ELF-1 (cell line): Measurements from ENCODE around the gene FRS2.

ENCODE experiments used
- DNase-seq: peaks from one replicate; pipeline ENCODE4 v3.0.0-alpha.2; 2016; ENCODE audit warnings: low read depth, low spot score

Gene FRS2

DNA sequence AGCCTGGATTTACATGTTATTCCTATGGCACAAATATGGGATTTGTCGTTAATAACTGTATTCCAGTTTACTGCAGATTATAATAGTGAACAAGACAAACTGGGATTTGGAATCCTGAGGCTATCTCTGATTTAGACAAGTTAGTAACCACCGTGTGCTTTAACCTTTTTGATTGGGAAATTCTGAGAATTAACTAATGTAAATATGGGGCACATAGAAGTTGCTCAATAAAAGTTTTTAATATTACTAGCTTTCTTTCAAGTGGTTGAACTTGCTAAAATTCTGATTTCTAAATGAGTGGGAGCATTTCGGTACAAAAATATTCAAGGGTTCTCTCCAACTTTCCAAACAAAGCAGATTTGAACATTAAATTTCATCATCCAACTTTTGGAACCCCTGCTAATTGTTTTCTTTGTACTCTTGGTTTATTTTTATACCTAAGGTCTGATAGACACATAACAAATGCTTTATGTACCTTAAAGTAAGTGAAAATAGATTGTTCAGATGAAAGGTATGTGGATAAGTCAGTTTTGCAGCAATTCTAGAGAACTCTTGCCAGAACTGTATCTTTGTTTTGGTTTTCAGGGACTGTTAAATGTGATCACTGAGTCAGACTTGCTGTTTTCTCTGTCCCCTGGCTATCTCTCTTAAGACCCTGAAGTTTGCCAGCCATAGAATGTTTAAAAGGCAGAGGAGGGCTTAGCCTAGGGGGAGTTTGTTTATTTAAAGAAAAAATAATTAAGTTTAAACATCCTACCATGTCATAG lies 57.5 kb downstream of the FRS2 start:
- peak; percentile 13 for DNase-seq

DNA sequence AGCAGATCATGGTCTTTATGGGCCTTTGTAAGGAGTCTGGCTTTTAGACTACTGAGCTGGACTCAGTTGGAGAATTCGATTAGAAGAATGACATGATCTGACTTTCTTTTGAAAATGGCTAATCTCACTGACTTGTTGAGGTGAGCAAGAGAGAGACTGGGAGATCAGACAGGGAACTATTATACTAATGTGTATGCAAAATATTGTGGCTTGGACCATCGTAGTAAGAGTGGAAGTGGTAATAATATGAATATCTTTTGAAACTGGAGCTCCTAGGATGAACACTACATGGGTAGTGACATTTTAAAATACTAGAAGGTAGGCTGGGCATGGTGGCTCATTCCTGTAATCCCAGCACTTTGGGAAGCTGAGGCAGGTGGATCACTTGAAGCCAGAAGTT lies 58.8 kb downstream of the FRS2 start:
- no peak for DNase-seq

DNA sequence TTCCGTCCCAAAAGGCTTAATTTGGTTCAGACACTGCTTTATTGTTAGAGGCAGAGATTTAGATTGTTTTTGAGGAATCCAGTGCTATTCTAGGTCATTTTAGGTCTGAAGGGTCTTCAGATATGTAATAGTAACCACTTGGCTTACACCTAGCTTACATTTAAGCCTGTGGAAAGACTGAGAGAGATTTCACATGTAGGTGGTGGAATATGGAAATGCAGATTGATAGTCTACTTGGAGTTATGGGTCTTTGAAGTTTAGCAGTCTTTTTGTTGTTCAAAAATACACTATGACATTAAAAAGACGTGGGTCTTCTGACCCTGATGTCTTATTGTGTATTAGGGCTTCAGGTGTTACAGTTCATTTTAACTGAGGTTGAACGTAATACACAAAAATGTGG lies 63.7 kb downstream of the FRS2 start:
- no peak for DNase-seq

DNA sequence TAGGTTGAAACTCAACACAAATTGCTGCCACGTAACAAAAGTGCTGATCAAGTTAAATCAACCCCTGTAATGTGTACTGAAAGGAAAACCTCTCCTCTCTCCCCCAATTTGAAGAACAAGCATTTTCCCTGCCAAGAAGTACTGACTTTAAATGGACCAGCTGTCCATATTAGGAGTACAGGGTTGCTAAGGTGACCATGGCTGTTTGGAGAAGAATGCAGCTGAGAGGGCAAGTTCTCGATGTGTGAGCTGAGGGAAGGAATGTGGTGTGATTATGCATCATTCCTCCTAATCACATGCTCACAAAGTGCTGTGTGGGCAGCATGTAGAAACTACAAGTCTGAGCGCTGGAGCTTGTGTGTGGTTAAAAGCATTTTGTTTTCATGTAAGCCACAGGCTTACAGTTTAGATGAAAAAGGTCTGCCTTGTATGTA lies 64.2 kb downstream of the FRS2 start:
- peak; percentile 88 for DNase-seq

DNA sequence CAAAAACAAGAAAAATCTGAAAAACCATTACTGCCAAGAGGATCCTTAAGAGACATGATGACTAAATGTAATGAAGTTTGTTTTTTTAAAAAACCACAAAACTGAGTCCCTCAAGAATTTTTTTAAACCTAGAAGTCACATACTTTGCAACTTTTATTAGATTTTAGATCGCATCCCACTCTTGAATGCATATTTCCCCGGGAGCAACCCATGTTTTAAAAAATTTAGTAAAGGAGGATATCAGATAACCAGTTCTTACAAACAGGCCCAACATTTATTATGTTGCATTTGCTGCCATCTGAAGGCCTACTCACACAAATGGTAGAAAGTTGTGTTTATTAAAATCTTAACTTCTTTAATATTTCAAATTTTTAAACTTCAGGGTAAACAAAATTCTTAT lies 70.8 kb downstream of the FRS2 start:
- DNase-seq: no peak

DNA sequence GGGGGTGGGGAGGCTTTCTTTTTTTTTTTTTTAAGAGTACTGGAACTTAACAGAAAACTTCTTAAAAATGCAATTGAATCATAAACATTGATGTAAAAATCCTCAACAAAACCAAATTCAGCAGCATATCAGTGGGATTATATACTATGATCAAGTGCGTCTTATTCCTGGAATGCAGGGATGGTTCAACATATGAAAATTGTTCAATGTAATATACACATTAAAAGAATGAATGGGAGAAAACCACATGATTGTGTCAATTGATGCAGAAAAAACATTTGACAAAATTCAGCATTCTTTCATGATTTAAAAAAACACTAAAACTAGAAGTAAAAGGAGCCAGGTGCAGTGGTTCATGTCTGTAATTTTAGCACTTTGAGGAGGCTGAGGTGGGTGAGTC lies 73.9 kb downstream of the FRS2 start:
- no peak for DNase-seq

DNA sequence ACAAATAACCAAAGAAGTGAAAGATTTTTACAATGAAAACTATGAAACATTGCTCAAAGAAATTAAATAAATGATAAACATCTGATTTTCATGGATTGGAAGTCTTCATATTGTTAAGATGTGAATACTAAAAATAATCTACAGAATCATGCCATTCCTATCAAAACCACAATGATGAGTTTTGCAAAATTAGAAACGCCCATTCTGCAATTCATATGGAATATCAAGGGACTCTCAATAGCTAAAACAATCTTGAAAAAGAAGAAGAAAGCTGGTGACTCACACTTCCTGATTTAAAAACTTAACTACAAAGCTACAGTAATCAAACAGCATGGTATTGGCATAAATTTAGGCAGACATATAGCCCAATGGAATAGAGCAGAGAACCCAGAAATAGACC lies 74.9 kb downstream of the FRS2 start:
- no peak for DNase-seq

DNA sequence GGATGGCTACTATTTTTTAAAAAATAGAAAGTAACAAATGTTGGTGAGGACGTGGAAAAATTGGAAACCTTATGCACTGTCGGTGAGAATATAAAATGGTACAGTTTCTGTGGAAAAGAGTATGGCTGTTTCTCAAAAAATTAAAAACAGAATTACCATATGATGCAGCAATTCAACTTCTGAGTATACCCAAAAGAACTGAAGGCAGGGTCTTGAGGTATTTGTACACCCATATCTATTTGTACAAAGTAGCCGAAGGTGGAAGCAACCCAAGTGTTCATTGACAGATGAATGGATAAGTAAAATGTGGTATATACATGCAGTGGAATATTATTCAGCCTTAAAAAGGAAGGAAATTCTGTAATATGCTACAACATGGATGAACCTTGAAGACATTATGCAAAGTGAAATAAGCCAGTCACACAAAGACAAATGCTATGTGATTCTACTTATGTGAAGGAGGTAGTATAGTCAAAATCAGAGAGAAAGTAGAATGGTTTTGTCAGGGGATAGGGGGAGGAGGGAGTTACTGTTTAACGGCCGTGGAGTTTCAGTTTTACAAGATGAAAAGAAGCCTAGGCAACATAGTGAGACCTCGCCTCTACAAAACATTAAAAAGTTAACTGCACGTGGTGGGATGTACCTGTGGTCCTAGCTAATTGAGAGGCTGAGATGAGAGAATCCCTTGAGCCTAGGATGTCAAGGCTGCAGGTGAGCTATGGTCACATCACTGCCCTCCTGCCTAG lies 76.7 kb downstream of the FRS2 start:
- DNase-seq: no peak

DNA sequence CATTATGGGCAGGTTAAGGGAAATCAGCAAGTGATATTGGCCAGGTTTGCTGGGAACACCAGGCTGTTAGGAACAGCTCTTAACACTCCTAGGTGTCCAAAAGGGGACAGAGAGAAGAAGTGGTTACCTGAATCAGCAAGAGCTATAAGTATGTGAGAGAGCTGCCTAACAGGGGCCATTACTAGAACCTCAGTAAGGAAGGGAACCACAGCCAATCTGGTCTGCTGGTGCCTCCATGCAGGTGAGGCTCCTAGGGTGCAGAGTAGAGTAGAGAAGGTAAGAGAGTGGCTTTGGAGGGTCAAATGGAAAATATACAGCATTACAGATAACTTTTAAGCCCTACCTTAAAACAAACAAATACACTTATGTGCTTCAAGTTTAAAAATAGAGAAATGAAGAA lies 78.5 kb downstream of the FRS2 start:
- DNase-seq: no peak

DNA sequence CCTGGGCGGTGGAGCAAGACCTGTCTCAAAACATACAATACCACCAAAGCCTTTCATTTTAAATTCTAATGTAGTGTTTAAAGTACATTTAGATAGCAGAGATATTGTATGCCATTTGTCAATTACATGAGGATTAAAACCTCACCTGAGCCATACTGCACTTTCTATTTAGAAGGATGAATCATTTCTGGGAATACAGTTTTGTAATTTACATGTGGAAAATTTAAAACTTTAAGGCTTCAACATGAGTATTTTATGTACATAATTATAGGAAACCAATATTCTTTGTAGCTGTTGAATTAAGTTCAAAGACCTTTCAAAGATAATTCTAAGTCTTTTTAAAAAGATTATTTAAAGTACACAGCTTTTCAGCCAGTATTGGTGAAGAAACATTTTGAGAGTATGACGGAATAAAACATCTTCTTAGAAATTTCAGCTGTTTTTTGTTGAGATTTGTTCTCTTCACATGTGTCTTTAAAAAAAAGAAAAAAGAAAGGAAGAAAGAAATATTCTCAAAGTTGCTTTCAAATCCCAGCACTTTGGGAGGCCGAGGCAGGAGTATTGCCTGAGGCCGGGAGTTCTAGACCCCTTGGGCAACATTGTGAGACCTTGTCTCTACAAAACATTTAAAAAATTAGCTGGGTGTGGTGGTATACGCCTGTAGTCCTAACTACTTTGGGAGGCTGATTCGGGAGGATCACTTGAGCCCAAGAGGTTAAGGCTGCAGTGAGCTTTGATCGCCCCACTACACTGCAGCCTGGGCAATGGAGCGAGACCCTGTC lies 80.6 kb downstream of the FRS2 start:
- DNase-seq: no peak

DNA sequence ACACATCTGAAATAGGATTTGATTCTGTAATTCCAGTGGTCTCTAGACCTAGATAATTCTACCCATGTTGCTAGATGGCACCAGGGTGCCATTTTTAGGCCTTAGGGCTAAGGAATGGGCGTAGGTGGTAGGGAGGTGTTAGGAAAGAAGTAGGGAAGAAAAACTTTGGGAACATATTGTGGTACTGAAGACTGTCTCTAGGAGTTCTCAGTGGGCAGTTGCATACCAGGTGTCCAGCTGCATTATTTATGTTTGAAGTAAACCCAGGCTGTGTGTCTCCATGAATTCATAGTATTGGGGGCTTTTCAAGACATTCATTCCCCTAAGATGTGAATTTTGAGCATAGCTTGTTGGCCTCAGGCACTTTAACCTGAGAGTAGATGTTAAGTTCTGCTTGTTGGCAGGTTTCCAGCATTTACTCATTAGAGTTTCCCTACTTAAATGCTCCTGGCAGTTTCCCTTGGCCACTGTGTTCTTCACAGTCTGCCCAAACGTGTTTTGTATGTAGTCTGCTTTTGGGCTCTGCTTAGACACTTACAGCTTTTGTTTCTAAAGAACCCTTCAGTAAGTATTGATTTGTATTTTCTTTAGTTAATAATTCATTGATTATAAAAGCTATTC lies 83.5 kb downstream of the FRS2 start:
- no peak for DNase-seq

DNA sequence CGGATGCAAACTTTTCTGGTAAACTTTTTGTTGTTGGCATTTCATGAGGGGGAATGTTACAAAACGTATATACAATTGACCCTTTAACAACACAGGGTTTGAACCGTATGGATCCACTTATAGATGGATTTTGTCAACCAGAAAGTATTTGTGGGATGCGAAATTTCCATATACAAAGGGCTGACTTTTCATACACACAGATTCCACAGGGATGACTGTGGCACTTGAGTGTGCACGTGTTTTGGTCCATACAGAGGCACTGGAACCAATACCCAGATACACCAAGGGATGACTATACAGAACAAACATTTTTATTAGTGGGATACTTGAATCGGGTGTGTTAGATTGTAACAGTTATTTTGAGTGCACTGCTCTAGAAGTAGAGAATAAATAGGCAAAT lies 85.3 kb downstream of the FRS2 start:
- DNase-seq: no peak

DNA sequence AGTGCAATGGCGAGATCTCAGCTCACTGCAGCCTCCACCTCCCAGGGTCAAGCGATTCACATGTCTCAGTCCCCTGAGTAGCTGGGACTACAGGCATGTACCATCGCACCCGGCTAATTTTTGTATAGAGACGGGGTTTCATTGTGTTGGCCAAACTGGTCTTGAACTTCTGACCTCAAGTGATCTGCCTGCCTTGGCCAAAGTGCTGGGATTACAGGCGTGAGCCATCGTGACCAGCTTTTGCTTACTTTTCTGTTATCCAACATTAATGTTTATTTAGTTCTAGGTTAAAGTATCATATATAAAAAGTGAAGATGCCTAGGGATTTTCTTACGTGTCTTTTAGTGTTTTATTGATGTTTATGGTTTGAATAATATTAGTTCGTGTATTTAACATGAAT lies 86.2 kb downstream of the FRS2 start:
- DNase-seq: no peak

DNA sequence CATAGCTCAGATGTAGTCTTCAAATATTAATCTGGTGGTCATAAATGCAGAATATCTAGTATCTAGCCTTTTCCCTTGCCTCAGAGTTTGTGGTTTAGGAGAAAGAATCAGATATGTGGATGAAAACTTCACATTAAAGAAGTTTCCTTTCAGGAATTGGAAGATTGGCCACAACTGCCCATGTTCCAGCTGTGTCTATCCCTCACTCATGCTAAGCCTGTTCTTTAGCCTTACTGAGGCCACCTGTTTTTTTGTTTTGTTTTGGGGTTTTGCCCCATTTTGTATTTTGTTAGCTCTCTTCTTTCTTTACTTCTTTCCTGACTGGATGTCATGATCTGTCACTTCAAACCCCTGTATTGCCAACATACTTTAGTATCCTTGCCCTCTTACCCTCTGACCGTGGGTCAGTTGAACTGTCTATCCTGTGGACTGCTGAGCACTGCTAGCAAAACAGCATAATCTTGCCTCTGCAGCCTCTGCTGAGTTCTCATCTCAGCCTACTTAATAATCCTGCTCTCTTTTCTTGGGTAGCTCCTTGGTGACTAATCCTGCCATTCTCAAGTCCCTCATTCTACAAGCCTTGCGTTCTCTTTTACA lies 93.1 kb downstream of the FRS2 start:
- no peak for DNase-seq

DNA sequence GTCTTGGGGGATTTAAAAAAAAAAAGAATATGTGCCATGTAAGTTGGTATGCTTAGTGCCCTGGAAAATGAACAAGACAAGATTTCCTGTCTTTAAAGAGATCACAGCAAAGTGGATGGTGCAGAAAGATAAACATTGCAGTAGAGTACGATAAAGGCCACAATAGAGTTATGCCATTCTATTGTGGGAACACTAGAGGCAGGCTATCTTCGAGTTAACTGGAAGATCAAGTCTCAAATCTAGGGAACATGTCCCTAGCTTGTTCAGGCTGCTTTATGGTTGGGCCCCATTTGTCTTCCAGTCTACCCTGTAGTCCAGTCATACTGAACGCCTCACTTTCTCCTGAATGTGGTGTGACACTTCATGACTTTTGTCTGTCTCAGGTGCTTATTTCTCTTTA lies 96.4 kb downstream of the FRS2 start:
- DNase-seq: no peak

DNA sequence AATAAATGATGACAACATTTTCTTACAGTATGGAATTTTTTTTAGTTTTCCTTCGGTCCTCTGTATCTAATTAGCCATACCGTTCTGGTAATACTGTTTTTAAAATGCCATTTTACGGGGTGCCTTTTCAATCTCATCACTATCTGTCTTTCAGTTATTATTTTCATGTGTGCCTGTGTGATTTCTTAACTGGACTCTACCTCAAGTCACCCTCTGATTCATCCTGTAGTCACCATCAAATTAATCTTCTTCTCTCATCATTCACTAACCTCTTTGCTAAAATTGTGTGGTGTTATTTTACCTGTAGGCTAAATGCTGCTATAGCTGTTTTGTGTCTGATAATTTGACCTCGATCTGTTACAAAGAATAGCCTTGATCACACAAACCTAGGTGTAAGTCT lies 99.0 kb downstream of the FRS2 start:
- DNase-seq: no peak

DNA sequence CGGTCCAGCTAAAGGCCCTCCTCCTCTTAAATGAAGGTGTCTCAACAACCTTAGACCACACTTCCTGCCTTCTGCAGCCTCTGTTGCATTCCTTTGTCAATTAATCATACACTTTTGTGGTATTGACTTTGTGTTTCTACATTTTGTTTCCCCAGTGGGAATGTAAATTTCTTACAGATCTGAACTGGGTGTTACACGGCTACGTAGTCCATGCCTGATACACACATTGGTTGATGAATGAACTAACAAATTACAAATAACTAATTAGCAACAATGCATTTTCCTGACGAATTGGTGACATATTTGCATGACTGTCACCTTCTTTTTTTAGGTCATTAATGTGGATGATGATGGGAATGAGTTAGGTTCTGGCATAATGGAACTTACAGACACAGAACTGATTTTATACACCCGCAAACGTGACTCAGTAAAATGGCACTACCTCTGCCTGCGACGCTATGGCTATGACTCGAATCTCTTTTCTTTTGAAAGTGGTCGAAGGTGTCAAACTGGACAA lies 99.9 kb downstream of the FRS2 start:
- no peak for DNase-seq

DNA sequence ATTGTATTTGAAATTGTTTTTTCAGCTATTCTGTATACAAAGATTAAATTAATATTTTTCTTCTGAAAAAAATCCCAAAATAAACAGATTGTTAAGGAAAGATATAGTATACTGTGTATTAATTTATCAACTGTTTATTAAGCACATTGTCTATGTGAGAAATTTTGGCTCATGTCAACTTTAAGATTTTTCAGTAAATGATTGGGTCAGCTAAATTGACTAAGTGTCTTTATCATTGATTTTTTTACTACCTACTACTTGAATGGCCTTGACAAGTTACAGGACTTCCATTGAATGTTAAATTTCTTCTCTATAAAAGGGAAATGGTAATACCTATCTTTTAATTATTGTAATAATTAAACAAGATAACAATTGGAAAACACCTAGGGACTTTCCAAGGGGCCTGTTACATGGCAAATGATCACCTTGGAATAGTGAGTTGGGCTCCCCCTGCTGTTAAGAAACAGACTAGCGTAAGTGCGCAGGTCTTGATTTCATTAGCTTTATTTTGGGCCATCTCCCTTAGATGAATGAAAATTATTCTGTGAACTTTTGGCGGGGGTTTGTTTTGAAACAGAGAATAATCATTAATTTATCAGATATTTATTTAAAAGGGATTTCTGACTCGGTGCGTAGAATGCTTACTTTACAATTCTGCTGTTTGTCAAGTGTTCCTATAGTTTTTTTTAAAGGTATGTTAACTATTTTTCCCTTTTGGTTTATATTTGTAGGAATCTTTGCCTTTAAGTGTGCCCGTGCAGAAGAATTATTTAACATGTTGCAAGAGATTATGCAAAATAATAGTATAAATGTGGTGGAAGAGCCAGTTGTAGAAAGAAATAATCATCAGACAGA lies 100.6 kb downstream of the FRS2 start:
- DNase-seq: peak; percentile 63

DNA sequence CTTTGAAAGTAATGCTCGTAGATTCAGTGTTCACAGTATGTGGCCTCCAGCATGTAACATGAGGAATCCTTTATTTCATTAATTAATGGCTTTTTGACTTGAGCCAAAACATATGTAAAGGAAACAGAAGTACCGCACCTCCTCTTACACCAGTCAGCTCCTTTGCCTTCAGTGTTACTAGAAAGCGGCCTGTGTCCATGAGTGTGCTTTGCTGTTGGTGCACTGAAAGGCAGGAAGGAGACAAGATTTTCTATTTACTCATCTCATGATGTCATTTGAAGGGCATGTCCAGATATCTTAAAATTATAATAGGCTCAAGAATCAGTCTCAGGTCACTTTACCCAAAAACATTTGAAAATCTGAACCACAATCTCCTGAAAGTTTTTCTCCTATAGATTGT lies 105.2 kb downstream of the FRS2 start:
- DNase-seq: no peak

DNA sequence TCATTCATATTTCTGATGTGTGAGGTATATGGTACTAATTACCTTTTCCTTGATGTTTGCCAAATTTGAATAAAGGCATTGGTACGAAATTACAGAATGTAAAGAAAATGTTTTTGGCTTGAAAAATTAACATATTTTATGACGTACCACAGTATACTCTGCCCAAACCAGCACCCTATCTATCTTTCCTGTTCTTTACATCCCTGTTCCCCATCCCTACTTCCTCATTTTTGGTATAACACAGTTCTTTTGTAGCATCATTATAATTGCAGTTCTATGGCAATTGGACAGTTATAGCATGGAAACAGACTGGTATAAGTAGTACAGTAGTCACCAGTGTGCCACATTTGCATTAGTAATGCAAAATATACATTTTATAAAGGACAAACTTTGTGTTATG lies 108.1 kb downstream of the FRS2 start:
- no peak for DNase-seq

DNA sequence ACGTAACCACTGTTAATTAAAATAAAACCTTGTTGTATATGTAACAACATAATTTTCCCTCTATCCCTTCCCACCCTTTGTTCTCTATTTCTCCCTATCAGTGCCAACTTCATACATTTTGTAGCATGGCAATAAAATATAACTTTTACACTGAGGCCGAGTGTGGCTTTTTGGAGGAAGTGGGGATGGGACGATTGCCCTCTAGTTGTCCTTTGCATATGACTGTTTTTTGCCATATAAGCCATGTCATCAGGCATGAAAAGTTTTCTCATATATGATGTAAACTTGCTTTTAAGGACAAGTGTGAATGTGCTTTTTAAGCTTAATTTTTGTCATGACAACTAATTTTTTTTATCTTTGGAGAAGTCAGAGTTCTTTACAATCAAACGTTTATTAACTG lies 108.8 kb downstream of the FRS2 start:
- DNase-seq: no peak
